Calu3 (cell line): ENCODE data around the gene TMEM184A. TPM values are rescaled to one million over a fixed set of nuclear protein-coding genes. Genes with fewer than 3 reads are reported as not detected.

Experiments
- BruUV-seq: library from RNA; stranded (reverse); fragments of 400-500 nt; replicated peaks from 2 replicates; lab custom pipeline; 2021; lab: Mats Ljungman, UMichigan
- CTCF ChIA-PET: fragments of 300-600 bp; sonication (Branson Sonifier 250); formaldehyde crosslinking; loops from one replicate; lab custom pipeline; 2022; ENCODE audit warnings: antibody characterized with exemption; lab: Charles Lee
- DNase-seq: peaks from one replicate; pipeline ENCODE4 v3.0.0; 2022
- H3K27ac Mint-ChIP-seq: one replicate; pipeline ENCODE4 v1.8.0; 2022; ENCODE audit warnings: mixed read lengths; ENCODE audit not compliant: unreplicated experiment
- H3K27me3 Mint-ChIP-seq: one replicate; pipeline ENCODE4 v1.8.0; 2022; ENCODE audit warnings: mixed read lengths; ENCODE audit not compliant: unreplicated experiment
- H3K36me3 Mint-ChIP-seq: one replicate; pipeline ENCODE4 v1.8.0; 2022; ENCODE audit warnings: mild to moderate bottlenecking, moderate library complexity, mixed read lengths; ENCODE audit not compliant: insufficient read depth, unreplicated experiment
- H3K4me1 Mint-ChIP-seq: one replicate; pipeline ENCODE4 v1.8.0; 2022; ENCODE audit warnings: mild to moderate bottlenecking, low read depth, mixed read lengths; ENCODE audit not compliant: unreplicated experiment
- H3K4me3 Mint-ChIP-seq: one replicate; pipeline ENCODE4 v1.8.0; 2022; ENCODE audit warnings: mild to moderate bottlenecking, low read depth, moderate library complexity, mixed read lengths; ENCODE audit not compliant: unreplicated experiment
- H3K9me3 Mint-ChIP-seq: one replicate; pipeline ENCODE4 v1.8.0; 2022; ENCODE audit warnings: low read depth, mixed read lengths; ENCODE audit not compliant: unreplicated experiment
- CTCF ChIP-seq: fragments of 200-600 bp; IDR thresholded peaks from one replicate; pipeline ENCODE4 v1.8.0; 2022; ENCODE audit warnings: antibody characterized with exemption; ENCODE audit not compliant: unreplicated experiment
- intact Hi-C: fragments of 100-400 bp; cut with micrococcal nuclease; formaldehyde crosslinking; loops from one replicate; pipeline ENCODE4 v1.10.0; 2022; ENCODE audit not compliant: unreplicated experiment
- total RNA-seq: library from RNA; stranded (reverse); gene quantifications from 2 replicates; pipeline ENCODE4 v1.2.3, GENCODE V29; 2022

The TMEM184A gene
- total RNA-seq, 1 experiment from 2014 or later = 61.9 TPM

DNA sequence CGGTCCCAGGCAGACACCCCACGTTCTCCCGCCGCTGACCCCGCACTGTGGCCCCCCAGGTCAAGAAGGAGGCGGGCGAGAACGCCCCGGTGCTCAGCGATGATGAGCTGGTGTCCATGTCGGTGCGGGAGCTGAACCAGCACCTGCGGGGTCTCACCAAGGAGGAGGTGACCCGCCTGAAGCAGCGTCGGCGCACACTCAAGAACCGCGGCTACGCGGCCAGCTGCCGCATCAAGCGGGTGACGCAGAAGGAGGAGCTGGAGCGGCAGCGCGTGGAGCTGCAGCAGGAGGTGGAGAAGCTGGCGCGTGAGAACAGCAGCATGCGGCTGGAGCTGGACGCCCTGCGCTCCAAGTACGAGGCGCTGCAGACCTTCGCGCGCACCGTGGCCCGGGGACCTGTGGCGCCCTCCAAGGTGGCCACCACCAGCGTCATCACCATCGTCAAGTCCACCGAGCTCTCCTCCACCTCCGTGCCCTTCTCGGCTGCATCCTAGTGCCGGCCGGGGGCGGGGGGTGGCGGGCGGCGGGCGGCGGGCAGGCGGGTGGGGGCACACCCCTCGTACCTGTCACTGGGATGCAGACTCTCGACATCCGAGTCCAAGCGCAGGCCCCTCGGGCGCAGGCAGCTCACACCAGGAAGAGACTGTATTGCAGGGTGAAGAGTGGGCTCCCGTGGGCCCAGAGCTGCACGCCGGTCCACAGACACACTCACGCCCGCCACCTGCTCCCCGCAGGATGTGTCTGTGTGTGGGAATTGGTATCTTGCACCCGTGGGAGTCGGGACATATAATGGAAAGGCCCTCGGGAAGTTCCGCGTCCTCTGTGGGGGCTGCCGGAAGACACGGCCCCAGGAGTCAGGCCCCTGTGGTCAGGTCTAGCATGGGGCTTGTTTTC, 15.9 kb downstream of the TMEM184A start:
- DNase-seq = no peak
- H3K27ac Mint-ChIP-seq = peak overlapping the region; percentile 98
- no peak for TF ChIP-seq CTCF
- H3K4me1 Mint-ChIP-seq = peaks cover 32% of the 10 kb centered on the region
- BruUV-seq = no TSS peak
- intact Hi-C loops = no loop called here
- no peaks in the 10 kb centered on the region for H3K9me3 Mint-ChIP-seq
- H3K4me3 Mint-ChIP-seq = peak overlapping the region; percentile 85
- H3K36me3 Mint-ChIP-seq = peaks cover 100% of the 10 kb centered on the region
- CTCF ChIA-PET = interaction anchor here (2.4 kb wide), 1 partner anchor 16 kb away, joined by 9 read pairs; the partner anchor contains the start of gene TMEM184A
- H3K27me3 Mint-ChIP-seq = no peaks in the 10 kb centered on the region

DNA sequence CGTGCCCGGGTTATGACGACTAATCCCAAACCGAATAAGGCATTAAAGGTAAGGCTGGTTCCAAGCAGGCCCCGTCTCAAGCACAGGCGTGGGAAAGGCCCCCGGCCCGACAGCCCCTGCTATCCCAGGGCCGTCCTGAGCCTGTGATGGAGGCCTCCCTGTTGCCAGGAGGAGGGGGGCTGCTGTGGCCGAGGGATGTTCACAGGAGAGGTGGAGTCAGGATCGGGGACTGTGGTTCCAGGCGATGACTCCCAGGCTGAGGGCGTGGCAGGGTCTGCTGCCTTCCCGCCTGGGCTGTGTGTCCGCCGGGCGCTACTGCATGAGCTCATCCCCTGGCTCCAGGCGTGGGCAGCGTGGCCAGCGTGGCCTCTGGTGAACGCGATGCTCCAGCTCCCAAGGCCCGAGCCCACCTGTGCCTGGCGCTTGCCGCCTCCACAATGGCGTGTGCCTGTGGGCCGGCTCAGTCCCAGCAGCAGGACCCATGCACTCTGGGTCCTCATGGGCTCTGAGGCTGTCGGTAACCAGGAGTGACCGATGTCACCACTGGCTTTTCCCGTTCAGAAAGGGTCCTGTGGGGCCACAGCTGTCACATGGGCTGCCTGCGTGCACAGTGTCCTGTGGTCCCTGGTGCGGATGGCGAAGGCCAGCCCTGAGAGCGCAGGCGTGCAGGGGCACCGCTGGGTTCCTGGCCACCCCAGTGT, 16.7 kb downstream of the TMEM184A start:
- peak overlapping the region; percentile 85 for H3K4me3 Mint-ChIP-seq
- intact Hi-C loops = no loop called here

GRCh38 chr7:1538544-1539180, 17.3 kb downstream of the TMEM184A start:
- Mint-ChIP-seq H3K4me1 (peaks cover 45% of the 10 kb centered on the region), H3K27me3 (no peaks in the 10 kb centered on the region), H3K27ac (peak overlapping the region; percentile 98), H3K4me3 (peak overlapping the region; percentile 85), H3K9me3 (no peaks in the 10 kb centered on the region), H3K36me3 (peaks cover 100% of the 10 kb centered on the region)
- BruUV-seq = no TSS peak
- TF ChIP-seq CTCF = no peak
- DNase-seq = peak; percentile 62
- intact Hi-C loops = no loop called here
- CTCF ChIA-PET = interaction anchor here (2.4 kb wide), 1 partner anchor 17 kb away, joined by 9 read pairs; the partner anchor contains the start of gene TMEM184A

More for the DNA sequence above, 16.7 kb downstream of the TMEM184A start:
- BruUV-seq = no TSS peak
- no peak for DNase-seq
- Mint-ChIP-seq H3K4me1 (peaks cover 38% of the 10 kb centered on the region), H3K9me3 (no peaks in the 10 kb centered on the region), H3K27ac (peak overlapping the region; percentile 98), H3K36me3 (peaks cover 100% of the 10 kb centered on the region), H3K27me3 (no peaks in the 10 kb centered on the region)
- TF ChIP-seq CTCF = no peak
- CTCF ChIA-PET = interaction anchor here (2.4 kb wide), 1 partner anchor 17 kb away, joined by 9 read pairs; the partner anchor contains the start of gene TMEM184A
